Measurements from ENCODE around the gene DNAH1. TPM values are rescaled to one million over a fixed set of nuclear protein-coding genes. Genes with fewer than 3 reads are reported as not detected.
A peak's percentile ranks its signal among the peaks of the same experiment; 100 is the strongest.

DNAH1 gene
- total RNA-seq, 3 donors from 2014 or later = 9.0 to 25.9 (median 10.9) TPM

GRCh38 chr3:52428151-52429005, 112.3 kb downstream of the DNAH1 start:
- no peaks in the 10 kb centered on the region for H3K9me3 ChIP-seq
- DNase-seq = peak in 1 of 3 donors; percentile 79
- intact Hi-C loops (cut with DNase I, micrococcal nuclease) = no loop called here
- peak; percentile 55 for TF ChIP-seq CTCF (IDR thresholded peaks at IDR 0.05)
- no peaks in the 10 kb centered on the region for H3K36me3 ChIP-seq (ENCODE audit: low read depth)
- no peak overlapping the region for H3K4me3 ChIP-seq
- ATAC-seq = peak; percentile 89
- no peaks in the 10 kb centered on the region for H3K4me1 ChIP-seq (ENCODE audit: low read depth)

- DNase-seq = no peak
- ATAC-seq = no peak
- no peak overlapping the region for H3K4me3 ChIP-seq
- no peaks in the 10 kb centered on the region for H3K9me3 ChIP-seq
- H3K4me1 ChIP-seq (ENCODE audit: low read depth) = no peaks in the 10 kb centered on the region
- no peak for TF ChIP-seq CTCF (IDR thresholded peaks at IDR 0.05)
- no peaks in the 10 kb centered on the region for H3K36me3 ChIP-seq (ENCODE audit: low read depth)
- intact Hi-C loops (cut with DNase I, micrococcal nuclease) = no loop called here
Observed at GRCh38 chr3:52429031-52429430, 112.9 kb downstream of the DNAH1 start.

GRCh38 chr3:52429779-52430415, 113.8 kb downstream of the DNAH1 start:
- no peak for ATAC-seq
- H3K4me3 ChIP-seq = no peak overlapping the region
- no peaks in the 10 kb centered on the region for H3K4me1 ChIP-seq (ENCODE audit: low read depth)
- no peak for TF ChIP-seq CTCF (IDR thresholded peaks at IDR 0.05)
- intact Hi-C loops (cut with DNase I, micrococcal nuclease) = no loop called here
- H3K36me3 ChIP-seq (ENCODE audit: low read depth) = no peaks in the 10 kb centered on the region
- no peak for DNase-seq
- no peaks in the 10 kb centered on the region for H3K9me3 ChIP-seq

DNA sequence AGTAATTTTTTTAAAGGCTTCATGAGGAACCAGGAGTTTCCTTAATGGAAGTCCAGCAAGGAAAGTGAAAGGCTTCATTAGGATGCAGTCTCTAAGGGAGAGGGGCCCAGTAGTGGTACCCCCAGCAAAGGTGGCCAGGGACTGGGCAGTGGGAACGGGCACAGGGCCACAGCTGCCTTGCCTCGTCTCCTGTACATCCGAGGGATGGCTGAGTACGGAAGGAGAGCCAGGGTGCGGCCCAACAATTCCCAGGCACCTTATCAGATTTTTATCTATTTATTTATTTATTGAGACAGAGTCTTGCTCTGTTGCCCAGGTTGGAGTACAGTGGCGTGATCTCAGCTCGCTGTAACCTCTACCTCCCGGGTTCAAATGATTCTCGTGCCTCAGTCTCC, 114.3 kb downstream of the DNAH1 start:
- no peak for DNase-seq
- no peak for ATAC-seq
- no peak for TF ChIP-seq CTCF (IDR thresholded peaks at IDR 0.05)
- intact Hi-C loops (cut with DNase I, micrococcal nuclease) = no loop called here
- H3K9me3 ChIP-seq = no peaks in the 10 kb centered on the region
- H3K36me3 ChIP-seq (ENCODE audit: low read depth) = no peaks in the 10 kb centered on the region
- no peak overlapping the region for H3K4me3 ChIP-seq
- H3K4me1 ChIP-seq (ENCODE audit: low read depth) = no peaks in the 10 kb centered on the region

GRCh38 chr3:52431459-52432223, 115.5 kb downstream of the DNAH1 start:
- Histone ChIP-seq H3K9me3 (no peaks in the 10 kb centered on the region), H3K4me1 (ENCODE audit: low read depth) (no peaks in the 10 kb centered on the region), H3K4me3 (no peak overlapping the region), H3K36me3 (ENCODE audit: low read depth) (no peaks in the 10 kb centered on the region)
- TF ChIP-seq CTCF (IDR thresholded peaks at IDR 0.05) = no peak
- intact Hi-C loops (cut with DNase I, micrococcal nuclease) = no loop called here
- no peak for DNase-seq
- no peak for ATAC-seq
